H1 (cell line): Measurements from ENCODE around the gene MATN1.
"Not testable (repeated sequence)": the region's sequence is repeated elsewhere in the genome, so short reads cannot be mapped to it uniquely, and the experiment has no call there.

Experiments
- CTCF ChIP-seq, 3 experiments: IDR thresholded peaks; 1 replicate in 2 of 3; 2 replicates in 1 of 3; pipeline versions ENCODE4 v1.5.1 to v1.6.1; 2011; ENCODE audit warnings: low read length in 3 of 3, mild to moderate bottlenecking in 3 of 3, inconsistent platforms in 2 of 3, low read depth in 1 of 3, moderate library complexity in 1 of 3; ENCODE audit not compliant: insufficient read depth in 1 of 3; ENCODE audit errors: control extremely low read depth in 1 of 3
- EP300 ChIP-seq, 2 experiments: IDR thresholded peaks; 1 replicate in 1 of 2; 2 replicates in 1 of 2; pipeline ENCODE4 v1.6.1; 2011 to 2012; ENCODE audit warnings: low read depth in 2 of 2, low read length in 2 of 2, mild to moderate bottlenecking in 2 of 2, borderline replicate concordance in 1 of 2, inconsistent platforms in 1 of 2, moderate library complexity in 1 of 2
- TAF1 ChIP-seq: IDR thresholded peaks from 2 replicates; pipeline ENCODE4 v1.6.1; 2011; ENCODE audit warnings: mild to moderate bottlenecking, low read depth, low read length
- ZNF274 ChIP-seq: IDR thresholded peaks from 2 replicates; pipeline ENCODE4 v1.7.0; 2012; ENCODE audit warnings: low read length, borderline replicate concordance; ENCODE audit errors: extremely low read depth

DNA sequence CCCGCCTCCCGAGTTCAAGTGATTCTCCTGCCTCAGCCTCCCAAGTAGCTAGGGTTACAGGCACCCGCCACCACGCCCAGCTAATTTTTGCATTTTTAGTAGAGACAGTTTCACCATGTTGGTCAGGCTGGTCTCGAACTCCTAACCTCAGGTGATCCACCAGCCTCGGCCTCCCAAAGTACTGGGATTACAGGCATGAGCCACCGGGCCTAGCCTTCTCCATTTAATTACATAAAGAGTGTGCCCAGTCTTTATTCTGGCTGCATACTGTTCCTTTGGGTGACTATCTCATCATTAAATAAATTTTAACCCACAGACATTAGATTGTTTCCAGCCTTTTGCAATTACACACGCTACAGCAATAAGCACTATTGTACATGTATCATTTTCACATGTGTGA is 43.6 kb upstream of the MATN1 start:
- not testable (repeated sequence) for TF ChIP-seq CTCF (IDR thresholded peaks at IDR 0.05; ENCODE audit: control extremely low read depth in 1 of 3, insufficient read depth in 1 of 3, low read depth in 1 of 3, low read length in 3 of 3); ZNF274; EP300 (IDR thresholded peaks at IDR 0.05; ENCODE audit: borderline replicate concordance in 1 of 2, low read depth in 2 of 2, low read length in 2 of 2); TAF1
